HG03039 (cell line): ENCODE results near the gene SLC38A9.
"Not testable (repeated sequence)": the region's sequence is repeated elsewhere in the genome, so short reads cannot be mapped to it uniquely, and the experiment has no call there.

Source experiments
- ATAC-seq: cut with Tn5 transposase; IDR thresholded peaks from one replicate; pipeline ENCODE4 v1.9.1; 2021; ENCODE audit warnings: mild to moderate bottlenecking, moderate library complexity; ENCODE audit not compliant: unreplicated experiment

SLC38A9 gene, protein sequence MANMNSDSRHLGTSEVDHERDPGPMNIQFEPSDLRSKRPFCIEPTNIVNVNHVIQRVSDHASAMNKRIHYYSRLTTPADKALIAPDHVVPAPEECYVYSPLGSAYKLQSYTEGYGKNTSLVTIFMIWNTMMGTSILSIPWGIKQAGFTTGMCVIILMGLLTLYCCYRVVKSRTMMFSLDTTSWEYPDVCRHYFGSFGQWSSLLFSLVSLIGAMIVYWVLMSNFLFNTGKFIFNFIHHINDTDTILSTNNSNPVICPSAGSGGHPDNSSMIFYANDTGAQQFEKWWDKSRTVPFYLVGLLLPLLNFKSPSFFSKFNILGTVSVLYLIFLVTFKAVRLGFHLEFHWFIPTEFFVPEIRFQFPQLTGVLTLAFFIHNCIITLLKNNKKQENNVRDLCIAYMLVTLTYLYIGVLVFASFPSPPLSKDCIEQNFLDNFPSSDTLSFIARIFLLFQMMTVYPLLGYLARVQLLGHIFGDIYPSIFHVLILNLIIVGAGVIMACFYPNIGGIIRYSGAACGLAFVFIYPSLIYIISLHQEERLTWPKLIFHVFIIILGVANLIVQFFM

DNA sequence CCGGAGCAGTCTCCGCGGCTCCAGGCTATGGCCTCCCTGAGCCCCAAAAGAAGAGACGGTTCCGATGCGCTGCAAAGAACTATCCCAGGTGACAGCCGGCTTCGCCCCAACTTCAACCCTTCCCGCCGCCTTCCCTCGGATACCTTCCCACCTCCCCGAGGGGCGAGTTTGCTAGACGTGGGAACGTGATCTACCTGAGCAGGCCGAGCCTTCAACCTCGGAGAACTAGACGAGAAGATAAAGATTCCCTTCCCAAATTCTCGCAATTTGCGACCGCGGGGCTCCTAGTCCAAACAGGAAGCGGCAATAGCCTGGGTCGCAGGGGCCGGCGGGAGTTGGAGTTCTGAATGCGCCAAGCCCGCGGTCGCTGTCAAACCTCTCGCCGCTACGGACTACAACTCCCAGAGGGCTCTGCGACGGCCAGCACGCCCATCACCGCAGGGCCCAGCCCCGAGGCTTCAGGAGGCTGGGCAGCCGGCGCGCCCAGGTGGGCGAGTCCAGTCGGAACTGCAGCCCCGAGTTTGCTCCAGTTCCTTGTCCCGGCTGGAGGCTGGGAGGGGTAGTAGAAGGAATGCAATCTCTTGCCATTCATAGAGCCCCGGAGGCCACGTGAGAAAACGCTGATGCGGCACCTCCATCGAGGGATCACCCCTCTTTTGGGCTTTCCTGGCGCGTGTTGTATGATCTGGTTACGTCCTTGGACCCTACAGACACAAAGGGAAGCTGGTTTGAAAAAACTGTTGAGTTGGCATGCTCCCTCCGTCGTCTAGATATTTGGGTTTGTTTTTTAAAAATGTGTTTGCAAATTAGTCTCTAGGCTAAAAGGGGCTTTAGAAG lies at the start of gene SLC38A9:
TSS of gene SLC38A9 (minus strand) at position 302 of the 837 bp plus-strand sequence. CDS start 14,366 bp downstream, outside the sequence.
- ATAC-seq, result peak; percentile 100

DNA sequence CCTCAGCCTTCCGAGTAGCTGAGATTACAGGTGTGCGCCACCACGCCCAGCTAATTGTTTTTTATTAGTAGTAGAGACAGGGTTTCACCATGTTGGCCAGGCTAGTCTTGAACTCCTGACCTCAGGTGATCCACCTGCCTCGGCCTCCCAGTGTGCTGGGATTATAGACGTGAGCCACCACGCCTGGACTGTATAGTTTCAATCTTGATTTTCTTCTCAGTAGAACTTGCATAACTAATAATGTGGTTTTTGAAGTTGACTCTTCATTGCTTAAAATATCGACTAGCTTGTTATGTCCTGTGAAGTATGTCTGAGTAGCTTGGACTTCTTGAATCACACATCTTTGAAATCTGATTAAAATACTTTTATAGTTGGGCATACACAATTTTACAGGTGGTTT lies 49.6 kb upstream of the SLC38A9 start:
- ATAC-seq, result not testable (repeated sequence)

DNA sequence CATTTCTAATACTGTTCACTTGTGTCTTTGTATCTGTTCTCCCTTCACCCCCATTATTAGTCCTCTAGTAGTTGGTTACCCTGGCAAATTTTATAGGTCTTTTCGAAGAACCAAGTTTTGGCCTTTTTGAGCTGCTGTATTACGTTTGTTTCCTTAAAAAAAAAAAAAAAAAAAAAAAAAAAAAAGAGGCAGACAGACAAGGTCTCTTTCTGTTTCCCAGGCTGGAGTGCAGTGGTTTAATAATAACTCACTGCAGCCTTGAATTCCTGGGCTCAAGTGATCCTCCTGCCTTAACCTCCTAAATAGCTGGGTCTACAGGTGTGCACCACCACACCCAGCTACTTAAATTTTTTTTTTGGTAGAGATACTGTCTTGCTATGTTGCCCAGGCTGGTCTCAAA lies 46.6 kb upstream of the SLC38A9 start:
- ATAC-seq, result no peak

DNA sequence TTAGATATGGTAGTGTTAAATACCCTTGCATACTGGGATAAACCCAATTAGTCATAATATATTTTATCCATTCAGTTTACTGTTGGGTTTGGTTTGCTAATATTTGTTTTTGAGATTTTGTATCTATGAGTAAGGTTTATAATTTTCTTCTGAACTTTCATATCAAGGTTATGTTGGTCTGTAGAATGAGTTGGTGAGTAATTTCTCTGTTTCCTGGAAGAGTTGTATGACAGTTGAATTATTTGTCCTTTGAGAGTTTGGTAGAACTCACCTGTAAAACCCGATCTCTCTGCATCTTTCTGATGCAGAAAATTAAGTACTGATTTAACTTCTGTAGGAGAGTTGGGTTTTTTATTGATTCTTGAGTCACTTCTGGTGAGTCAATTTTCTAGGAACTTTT lies 46.1 kb upstream of the SLC38A9 start:
- no peak for ATAC-seq

DNA sequence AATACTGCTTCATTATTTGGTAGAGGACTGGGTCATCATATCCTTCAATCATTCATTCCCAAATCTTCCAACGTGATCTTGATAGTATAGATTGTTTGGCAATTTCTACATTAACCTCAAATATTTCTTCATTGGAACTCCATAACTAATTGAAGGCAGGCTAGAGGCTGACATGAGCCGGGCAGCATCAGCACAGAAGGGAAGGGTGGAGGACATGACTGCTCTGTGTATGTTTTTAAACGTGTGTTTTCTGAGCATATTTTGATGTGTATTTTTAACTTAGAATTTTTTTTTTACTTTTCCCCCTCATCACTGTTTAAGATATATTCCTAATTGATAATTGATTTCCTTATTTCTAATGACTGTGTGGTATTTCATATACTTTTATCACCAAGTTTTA lies 38.4 kb upstream of the SLC38A9 start:
- ATAC-seq, result no peak

DNA sequence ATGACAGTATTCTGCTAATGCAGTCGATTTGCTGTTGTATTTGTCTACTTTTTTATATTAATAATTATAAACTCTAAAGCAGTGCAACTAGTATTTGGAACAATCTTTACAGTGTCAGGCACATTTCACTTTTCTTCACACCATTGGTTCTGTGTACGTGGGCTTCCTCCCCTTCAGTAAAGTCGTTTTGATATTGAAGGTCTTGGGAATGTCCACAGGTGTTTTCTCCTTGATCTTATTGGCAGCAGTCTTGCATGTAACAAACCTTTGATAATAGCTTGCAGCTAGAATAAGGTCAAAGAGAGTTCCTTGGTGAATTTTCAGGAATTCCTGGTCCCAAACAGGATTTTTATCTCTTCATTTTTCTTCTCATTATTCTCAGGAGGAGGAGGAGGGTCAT lies 37.9 kb upstream of the SLC38A9 start:
- ATAC-seq, result no peak

DNA sequence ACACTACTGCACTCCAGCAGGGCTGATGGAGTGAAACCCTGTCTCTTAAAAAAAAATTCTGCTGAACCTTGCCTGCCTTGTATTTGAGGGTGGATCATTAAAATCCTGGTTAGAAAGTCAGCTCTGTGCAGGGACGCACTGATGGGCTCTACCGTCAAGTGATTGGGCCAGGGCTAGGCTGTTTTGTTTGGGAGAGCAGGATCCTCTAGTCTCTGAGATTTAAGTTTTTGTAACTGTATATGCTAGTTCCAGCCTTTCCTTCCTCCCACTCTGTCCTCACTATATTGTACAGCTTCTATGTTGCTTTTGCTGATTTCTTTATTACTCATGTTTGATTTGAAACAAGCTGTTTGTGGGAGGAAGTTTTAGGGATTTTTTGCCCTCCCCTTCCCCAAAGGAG lies 37.3 kb upstream of the SLC38A9 start:
- ATAC-seq, result no peak

DNA sequence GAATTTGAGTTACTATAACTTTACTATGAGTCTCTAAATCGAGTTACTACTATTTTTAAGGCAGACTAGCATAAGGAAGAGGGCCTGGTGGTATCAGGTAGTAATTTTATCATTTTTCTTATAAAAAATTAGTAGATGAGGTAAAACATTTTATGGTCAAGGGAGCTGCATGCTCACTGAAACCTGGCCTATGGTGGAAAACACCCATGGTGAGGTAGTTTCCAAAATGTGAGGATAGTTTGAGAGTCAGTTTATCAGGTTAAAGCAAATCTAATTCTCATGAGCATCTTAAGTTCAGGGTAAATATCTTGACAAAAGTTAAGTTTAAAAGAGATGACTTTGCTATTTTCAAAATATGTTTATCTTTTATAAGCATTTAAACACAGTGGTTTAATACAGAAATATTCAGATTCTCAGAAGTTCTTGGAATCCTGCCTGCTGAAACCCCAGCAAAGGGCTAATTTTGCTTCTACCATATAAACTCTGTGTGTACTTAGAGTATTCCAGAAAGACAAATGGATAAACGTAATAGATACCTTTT lies 35.7 kb upstream of the SLC38A9 start:
- ATAC-seq, result no peak

DNA sequence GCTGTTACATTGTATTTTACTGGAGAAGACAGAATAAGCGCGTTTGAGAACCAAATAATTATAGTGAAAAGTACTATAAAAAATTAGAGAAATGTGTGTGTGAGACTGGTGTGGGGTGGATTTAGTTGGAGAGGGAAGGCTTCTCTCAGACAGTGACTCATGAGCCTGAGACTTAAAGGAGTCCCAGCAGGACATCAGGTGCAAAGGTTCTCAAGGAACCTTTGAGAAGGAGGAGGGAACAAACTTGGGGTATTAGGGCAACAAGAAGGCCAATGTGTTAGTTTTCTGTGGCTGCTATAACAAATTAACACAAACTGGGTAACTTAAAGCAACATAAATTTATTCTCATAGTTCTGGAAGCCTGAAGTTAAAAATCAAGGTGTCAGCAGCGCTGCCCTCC lies 30.7 kb upstream of the SLC38A9 start:
- no peak for ATAC-seq

DNA sequence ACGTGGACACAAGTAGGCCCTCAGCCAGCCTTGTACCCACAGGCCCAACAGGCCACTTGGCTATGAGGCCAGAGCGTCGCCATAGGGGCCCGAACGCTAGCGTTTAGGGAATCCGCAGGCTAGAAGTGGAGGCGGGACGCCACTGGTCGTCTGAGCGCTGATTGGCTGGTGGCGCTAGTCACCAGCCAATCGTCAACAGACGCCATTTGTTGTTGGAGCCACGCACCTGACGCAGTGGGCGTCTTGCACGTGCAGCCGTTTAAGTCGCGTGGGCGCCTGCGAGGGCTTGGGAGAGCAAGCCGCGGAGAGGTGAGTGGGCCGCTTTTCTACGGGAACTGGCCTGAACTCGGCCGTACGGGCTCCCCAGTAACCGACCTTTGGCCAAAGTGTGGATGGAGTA lies 25.7 kb upstream of the SLC38A9 start, which contains the start of gene DDX4:
TSS of gene DDX4 (plus strand) at position 269 of the 400 bp plus-strand sequence. CDS start 903 bp downstream, outside the sequence.
- no peak for ATAC-seq

DNA sequence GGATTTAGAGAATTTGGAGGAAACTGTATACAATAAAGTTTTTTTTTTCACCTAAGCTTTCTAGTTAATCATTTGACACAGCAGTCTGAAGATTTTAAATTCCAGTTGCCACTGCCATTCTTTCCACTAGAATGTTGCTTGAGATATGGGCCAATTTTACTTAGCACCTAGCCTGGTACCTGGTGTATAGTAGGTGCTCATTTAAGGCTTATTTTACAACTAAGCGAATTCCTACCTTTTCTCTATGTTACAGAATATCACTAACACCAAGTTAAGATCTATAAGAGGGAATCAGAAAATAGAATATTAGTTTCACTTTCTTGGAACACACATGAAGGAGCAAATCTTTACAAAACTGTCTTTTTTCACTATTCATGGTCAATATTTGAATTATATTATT lies 22.5 kb upstream of the SLC38A9 start:
- ATAC-seq, result no peak

DNA sequence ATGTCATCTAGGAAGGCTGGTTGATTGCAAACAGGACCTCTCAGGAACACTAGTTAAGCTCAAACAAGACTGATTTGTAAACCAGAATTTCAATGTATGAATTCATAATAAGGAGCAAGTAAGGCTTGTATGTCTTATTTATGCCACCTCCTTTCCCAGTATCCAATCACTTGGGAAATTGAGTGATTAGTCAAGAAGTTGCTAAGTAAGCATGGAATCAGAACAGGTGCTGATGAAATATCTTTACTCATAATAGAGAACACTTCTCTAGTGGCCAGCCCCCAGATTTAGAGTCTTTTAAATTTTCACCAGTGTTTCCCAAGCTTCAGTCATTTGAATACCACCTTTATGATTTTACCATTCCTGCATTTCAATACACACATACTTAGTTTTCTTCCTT lies 20.5 kb upstream of the SLC38A9 start:
- ATAC-seq, result no peak

DNA sequence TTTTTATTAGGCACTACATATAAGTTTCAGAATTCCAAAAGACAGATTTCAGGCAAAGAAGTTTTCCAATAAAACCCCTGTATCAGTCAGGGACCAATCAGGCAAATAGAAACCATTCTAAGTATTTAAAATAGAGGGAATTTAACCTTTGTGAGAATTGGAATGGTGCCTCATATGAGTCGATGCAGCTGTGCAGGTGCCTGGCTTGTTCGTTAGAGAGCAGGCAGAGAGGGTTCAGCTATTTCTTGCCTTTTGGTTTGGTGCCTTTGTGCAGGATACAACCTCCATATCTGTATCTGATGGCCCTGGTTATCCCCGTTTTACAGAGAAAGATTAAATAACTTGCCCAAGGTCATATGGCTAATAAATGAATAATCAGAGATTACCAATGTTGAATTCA lies 19.7 kb upstream of the SLC38A9 start:
- no peak for ATAC-seq

DNA sequence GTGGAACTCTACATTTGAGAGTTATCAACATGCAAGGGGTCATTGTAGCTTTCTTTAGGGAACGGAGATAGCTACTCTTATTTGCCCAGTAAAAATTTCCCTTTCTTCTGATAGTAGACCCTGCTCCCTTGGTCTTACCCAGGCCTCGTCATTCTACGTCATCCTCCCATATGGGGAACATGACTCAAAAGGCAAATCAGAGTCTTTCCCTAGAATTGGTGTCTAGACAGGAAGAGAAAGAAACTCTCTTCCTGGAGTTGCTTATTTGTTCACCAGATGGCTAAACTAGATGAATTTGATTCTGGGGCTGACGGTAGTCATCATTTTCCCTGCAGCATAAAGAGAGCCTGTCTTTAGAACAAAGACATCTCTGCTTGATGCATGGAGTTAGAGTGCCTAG lies 12.2 kb upstream of the SLC38A9 start:
- no peak for ATAC-seq

DNA sequence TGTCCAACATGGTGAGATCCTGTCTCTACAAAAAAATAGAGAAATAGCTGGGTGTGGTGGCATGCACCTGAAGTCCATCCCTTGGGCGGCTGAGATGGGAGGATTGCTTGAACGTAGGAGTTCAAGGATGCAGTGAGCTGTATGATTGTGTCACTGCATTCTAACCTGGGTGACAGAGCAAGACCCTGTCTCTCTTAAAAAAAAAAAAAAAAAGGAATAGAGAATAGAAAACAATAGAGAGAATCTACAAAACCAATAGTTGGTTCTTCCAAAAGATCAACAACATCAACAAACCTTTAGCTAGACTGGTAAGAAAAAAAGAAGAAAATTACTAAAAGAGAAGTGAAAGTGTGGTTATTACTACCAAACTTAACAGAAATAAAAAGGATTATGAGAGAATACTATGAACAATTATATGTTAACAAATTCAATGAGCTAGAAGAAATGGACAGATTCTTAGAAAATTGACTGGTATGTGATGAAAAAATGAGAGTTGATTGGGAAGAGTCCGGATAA lies 8.1 kb upstream of the SLC38A9 start:
- no peak for ATAC-seq

DNA sequence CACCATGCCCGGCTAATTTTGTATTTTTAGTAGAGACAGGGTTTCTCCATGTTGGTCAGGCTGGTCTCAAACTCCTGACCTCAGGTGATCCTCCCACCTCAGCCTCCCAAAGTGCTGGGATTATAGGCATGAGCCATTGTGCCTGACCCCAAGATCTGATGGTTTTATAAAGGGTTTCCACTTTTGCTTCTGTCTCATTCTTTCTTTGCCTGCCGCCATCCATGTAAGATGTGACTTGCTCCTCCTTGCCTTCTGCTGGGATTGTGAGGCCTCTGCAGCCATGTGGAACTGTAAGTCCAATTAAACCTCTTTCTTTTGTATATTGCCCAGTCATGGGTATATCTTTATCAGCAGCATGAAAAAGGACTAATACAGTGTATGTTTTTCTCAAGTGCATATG lies 6.9 kb upstream of the SLC38A9 start:
- not testable (repeated sequence) for ATAC-seq

DNA sequence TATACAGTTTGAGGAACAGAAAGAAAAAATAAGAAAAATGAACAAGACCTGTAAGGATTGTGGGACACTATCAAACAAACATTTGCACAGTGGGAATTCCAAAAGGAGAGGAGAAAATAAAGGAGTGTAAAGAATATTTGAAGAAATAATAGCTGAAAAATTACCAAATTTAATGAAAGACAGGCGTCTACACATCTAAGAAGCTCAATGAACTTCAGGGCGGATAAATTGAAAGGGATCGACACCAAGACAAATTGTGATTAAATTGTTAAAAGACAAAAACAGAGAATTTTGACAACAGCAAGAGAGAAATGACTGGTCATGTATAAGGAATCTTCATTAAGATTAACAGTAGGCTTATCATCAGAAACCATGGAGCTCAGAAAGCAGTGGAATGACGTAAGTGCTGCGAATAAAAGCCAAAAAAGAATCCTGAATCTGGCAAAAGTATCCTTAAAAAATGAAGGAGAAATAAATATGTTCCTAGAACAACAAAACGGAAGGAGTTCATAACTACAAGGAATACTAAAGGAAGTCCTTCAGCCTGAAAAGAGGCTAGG lies 3.5 kb upstream of the SLC38A9 start:
- ATAC-seq, result no peak

DNA sequence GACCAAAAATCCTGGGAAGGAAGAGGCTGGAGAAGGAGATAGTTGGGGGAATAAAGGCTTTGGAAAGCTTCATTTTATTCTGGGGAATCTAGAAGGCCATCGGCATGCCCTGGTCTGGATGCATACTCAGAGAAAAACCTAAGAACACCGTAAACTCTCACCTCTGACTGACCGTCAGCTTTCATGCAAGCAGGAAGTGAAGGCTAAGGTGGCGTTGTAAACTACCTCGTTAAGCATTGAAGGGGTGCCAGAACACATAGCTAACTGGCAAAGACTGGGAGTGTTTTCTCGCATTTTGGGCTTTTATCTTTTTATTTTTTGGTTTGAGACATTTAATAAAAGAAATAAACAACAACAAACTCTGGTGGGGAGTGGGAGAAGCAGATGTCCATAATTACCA lies 2.6 kb upstream of the SLC38A9 start:
- ATAC-seq, result no peak

DNA sequence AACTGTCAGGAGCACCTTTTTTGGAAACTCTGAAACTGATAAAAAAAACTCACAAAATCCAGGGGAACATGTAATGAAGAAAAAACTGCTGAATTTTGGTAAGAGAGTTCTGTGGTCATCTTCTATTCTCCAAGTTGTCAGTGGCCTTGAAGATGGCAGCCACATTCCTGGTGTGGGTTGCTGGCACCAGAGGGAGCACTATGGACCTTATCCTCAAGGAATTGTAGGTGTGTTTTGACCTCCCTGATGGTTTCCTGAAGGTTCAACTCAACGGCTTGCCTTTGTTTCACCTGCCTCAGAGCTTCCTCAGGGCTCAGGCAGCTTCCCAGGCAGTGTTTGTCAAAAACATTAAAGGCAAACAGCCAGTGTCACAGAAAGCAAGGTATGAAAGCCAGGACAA lies 2.2 kb upstream of the SLC38A9 start:
- ATAC-seq, result no peak

DNA sequence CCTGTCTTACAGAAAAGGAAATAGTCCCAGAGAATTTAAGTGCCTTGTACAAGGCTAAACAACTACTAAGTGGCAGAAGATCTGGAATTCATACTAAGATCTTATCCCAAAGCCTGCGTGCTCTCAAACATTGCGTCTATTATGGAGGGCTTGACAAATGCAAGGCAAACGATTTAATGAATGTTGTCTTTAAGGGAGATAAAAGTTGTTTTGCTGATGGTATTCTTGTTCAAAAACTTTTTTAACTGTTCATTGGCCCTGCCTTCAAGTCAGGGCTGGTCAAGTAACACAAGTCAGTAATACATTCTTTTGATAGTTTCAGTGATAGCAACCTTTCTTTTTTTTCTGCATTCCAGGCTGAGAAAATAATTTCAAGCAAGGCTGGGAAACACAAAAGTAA lies 1.7 kb upstream of the SLC38A9 start:
- ATAC-seq, result no peak

DNA sequence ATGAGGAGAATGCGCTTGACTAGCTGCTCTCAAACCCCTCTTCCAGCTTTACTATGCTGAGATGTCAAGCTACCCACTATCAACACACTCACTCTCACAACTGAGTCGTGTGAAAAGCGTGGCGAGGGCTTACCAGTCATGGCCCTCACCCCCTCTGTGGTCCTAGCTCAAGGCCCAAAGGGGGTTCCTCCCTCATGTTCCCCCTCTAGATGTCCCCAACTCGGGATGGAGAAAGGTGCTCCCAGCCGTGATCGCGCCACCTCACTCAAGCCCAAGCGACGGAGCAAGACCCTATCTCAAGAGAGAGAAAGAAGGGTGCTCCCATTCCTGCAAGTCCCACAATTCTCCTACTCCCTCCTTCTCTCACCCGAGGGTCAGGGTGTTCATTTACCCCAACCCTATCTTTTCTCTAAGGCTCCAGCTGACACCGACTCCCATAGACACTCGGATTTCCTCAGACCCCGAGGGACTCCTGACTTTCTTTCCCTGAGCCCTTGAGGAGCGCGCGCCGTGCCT lies 559 bp downstream of the SLC38A9 start:
- no peak for ATAC-seq
